ENCODE measurements around the gene TMEM237.

DNA sequence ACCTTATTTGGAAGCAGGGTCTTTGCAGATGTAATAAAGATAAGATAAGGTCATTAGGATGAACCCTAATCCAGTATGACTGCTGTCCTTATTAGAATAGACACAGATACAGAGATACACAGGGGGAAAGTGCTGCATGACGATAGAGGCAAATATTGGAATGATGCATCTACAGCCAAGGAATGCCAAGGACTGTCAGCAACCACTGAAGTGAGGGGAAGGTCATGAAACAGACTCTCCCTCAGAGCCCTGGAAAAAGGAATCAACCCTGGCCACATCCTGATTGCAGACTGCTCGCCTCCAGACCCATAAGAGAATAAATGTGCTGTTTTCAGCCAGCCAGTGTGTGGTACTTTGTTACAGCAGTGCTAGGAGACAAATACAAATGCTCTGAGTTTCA, 14.8 kb downstream of the TMEM237 start:
- TF ChIP-seq, protein P1, sequence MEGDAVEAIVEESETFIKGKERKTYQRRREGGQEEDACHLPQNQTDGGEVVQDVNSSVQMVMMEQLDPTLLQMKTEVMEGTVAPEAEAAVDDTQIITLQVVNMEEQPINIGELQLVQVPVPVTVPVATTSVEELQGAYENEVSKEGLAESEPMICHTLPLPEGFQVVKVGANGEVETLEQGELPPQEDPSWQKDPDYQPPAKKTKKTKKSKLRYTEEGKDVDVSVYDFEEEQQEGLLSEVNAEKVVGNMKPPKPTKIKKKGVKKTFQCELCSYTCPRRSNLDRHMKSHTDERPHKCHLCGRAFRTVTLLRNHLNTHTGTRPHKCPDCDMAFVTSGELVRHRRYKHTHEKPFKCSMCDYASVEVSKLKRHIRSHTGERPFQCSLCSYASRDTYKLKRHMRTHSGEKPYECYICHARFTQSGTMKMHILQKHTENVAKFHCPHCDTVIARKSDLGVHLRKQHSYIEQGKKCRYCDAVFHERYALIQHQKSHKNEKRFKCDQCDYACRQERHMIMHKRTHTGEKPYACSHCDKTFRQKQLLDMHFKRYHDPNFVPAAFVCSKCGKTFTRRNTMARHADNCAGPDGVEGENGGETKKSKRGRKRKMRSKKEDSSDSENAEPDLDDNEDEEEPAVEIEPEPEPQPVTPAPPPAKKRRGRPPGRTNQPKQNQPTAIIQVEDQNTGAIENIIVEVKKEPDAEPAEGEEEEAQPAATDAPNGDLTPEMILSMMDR (IDR thresholded peaks at IDR 0.05) = no peak
- no peak for TF ChIP-seq POLR2AphosphoS5 (IDR thresholded peaks at IDR 0.05; ENCODE audit: low read depth, low read length)
- no peak for TF ChIP-seq TCF7L2 (IDR thresholded peaks at IDR 0.05; ENCODE audit: low read depth, low read length)
- TF ChIP-seq, protein P2, sequence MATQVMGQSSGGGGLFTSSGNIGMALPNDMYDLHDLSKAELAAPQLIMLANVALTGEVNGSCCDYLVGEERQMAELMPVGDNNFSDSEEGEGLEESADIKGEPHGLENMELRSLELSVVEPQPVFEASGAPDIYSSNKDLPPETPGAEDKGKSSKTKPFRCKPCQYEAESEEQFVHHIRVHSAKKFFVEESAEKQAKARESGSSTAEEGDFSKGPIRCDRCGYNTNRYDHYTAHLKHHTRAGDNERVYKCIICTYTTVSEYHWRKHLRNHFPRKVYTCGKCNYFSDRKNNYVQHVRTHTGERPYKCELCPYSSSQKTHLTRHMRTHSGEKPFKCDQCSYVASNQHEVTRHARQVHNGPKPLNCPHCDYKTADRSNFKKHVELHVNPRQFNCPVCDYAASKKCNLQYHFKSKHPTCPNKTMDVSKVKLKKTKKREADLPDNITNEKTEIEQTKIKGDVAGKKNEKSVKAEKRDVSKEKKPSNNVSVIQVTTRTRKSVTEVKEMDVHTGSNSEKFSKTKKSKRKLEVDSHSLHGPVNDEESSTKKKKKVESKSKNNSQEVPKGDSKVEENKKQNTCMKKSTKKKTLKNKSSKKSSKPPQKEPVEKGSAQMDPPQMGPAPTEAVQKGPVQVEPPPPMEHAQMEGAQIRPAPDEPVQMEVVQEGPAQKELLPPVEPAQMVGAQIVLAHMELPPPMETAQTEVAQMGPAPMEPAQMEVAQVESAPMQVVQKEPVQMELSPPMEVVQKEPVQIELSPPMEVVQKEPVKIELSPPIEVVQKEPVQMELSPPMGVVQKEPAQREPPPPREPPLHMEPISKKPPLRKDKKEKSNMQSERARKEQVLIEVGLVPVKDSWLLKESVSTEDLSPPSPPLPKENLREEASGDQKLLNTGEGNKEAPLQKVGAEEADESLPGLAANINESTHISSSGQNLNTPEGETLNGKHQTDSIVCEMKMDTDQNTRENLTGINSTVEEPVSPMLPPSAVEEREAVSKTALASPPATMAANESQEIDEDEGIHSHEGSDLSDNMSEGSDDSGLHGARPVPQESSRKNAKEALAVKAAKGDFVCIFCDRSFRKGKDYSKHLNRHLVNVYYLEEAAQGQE (IDR thresholded peaks at IDR 0.05; ENCODE audit: insufficient read depth in 1 of 2, low read depth in 2 of 2, low read length in 1 of 2) = no peak
- TF ChIP-seq SIN3A (IDR thresholded peaks at IDR 0.05; ENCODE audit: borderline replicate concordance, insufficient read depth, low read depth, low read length) = no peak

All from Panc1 (cell line).